ENCODE data around the gene LDLRAD4. TPM values are rescaled to one million over a fixed set of nuclear protein-coding genes. Genes with fewer than 3 reads are reported as not detected.

Gene LDLRAD4
- polyA plus RNA-seq, 3 donors: 9.5 to 10.1 (median 9.6) TPM

GRCh38 chr18:13539050-13539449 is 320.5 kb downstream of the LDLRAD4 start:
- no peak for DNase-seq (ENCODE audit: low read depth in 3 of 3, low spot score in 2 of 3)

GRCh38 chr18:13539843-13540476 is 321.4 kb downstream of the LDLRAD4 start:
- DNase-seq (ENCODE audit: low read depth in 3 of 3, low spot score in 2 of 3): no peak

- no peak for DNase-seq (ENCODE audit: low read depth in 3 of 3, low spot score in 2 of 3)
Measured at GRCh38 chr18:13540477-13541182, 322.1 kb downstream of the LDLRAD4 start.

- no peak for DNase-seq (ENCODE audit: low read depth in 3 of 3, low spot score in 2 of 3)
Measured at GRCh38 chr18:13541621-13542519, 323.3 kb downstream of the LDLRAD4 start.

- no peak for DNase-seq (ENCODE audit: low read depth in 3 of 3, low spot score in 2 of 3)
Measured at GRCh38 chr18:13542520-13542847, 323.9 kb downstream of the LDLRAD4 start.

GRCh38 chr18:13543144-13543543 is 324.6 kb downstream of the LDLRAD4 start:
- DNase-seq (ENCODE audit: low read depth in 3 of 3, low spot score in 2 of 3): no peak

- no peak for DNase-seq (ENCODE audit: low read depth in 3 of 3, low spot score in 2 of 3)
Measured at GRCh38 chr18:13543811-13544732, 325.5 kb downstream of the LDLRAD4 start.

- no peak for DNase-seq (ENCODE audit: low read depth in 3 of 3, low spot score in 2 of 3)
Measured at GRCh38 chr18:13544953-13545352, 326.4 kb downstream of the LDLRAD4 start.

GRCh38 chr18:13545514-13545913 is 327.0 kb downstream of the LDLRAD4 start:
- no peak for DNase-seq (ENCODE audit: low read depth in 3 of 3, low spot score in 2 of 3)

- no peak for DNase-seq (ENCODE audit: low read depth in 3 of 3, low spot score in 2 of 3)
Measured at GRCh38 chr18:13545955-13546354, 327.4 kb downstream of the LDLRAD4 start.

GRCh38 chr18:13546638-13547037 is 328.1 kb downstream of the LDLRAD4 start:
- no peak for DNase-seq (ENCODE audit: low read depth in 3 of 3, low spot score in 2 of 3)

- no peak for DNase-seq (ENCODE audit: low read depth in 3 of 3, low spot score in 2 of 3)
Measured at GRCh38 chr18:13547347-13547746, 328.8 kb downstream of the LDLRAD4 start.

GRCh38 chr18:13548106-13548819 is 329.7 kb downstream of the LDLRAD4 start:
- DNase-seq (ENCODE audit: low read depth in 3 of 3, low spot score in 2 of 3): no peak

GRCh38 chr18:13548966-13549879 is 330.7 kb downstream of the LDLRAD4 start:
- no peak for DNase-seq (ENCODE audit: low read depth in 3 of 3, low spot score in 2 of 3)

GRCh38 chr18:13549880-13550232 is 331.3 kb downstream of the LDLRAD4 start:
- no peak for DNase-seq (ENCODE audit: low read depth in 3 of 3, low spot score in 2 of 3)

- DNase-seq (ENCODE audit: low read depth in 3 of 3, low spot score in 2 of 3): no peak
Measured at GRCh38 chr18:13550418-13551304, 332.1 kb downstream of the LDLRAD4 start.

- DNase-seq (ENCODE audit: low read depth in 3 of 3, low spot score in 2 of 3): no peak
Measured at GRCh38 chr18:13551305-13551603, 332.7 kb downstream of the LDLRAD4 start.

Data from right renal cortex interstitium (tissue), 3 donors.